Measurements from ENCODE around the gene BOLL.
"Not testable (repeated sequence)": the region's sequence is repeated elsewhere in the genome, so short reads cannot be mapped to it uniquely, and the experiment has no call there.

DNA sequence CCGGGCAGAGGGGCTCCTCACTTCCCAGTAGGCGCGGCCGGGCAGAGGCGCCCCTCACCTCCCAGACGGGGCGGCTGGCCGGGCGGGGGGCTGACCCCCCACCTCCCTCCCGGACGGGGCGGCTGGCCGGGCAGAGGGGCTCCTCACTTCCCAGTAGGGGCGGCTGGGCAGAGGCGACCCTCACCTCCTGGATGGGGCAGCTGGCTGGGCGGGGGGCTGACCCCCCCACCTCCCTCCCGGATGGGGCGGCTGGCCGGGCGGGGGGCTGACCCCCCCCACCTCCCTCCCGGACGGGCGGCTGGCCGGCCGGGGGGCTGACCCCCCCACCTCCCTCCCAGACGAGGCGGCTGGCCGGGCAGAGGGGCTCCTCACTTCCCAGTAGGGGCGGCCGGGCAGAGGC lies 89.1 kb downstream of the BOLL start:
- TF ChIP-seq, protein P1, sequence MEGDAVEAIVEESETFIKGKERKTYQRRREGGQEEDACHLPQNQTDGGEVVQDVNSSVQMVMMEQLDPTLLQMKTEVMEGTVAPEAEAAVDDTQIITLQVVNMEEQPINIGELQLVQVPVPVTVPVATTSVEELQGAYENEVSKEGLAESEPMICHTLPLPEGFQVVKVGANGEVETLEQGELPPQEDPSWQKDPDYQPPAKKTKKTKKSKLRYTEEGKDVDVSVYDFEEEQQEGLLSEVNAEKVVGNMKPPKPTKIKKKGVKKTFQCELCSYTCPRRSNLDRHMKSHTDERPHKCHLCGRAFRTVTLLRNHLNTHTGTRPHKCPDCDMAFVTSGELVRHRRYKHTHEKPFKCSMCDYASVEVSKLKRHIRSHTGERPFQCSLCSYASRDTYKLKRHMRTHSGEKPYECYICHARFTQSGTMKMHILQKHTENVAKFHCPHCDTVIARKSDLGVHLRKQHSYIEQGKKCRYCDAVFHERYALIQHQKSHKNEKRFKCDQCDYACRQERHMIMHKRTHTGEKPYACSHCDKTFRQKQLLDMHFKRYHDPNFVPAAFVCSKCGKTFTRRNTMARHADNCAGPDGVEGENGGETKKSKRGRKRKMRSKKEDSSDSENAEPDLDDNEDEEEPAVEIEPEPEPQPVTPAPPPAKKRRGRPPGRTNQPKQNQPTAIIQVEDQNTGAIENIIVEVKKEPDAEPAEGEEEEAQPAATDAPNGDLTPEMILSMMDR (IDR thresholded peaks at IDR 0.05; ENCODE audit: low read depth, low read length, poor library complexity, severe bottlenecking): not testable (repeated sequence)
- TF ChIP-seq EZH2phosphoT487 (IDR thresholded peaks at IDR 0.05; ENCODE audit: borderline replicate concordance, low read length): not testable (repeated sequence)

Measured in DOHH2 (cell line).